Esophagus muscularis mucosa (tissue), 4 donors: ENCODE data around the gene DES.

Experiments used
- CTCF ChIP-seq, 3 experiments: fragments of 200-600 bp in 2 of 3; fragments of 450-650 bp in 1 of 3; sonication (generic) in 2 of 3; IDR thresholded peaks; one replicate each; pipeline ENCODE4 v1.5.1; 2017 to 2019; ENCODE audit warnings: antibody characterized with exemption in 3 of 3, mild to moderate bottlenecking in 2 of 3, moderate library complexity in 1 of 3
- EP300 ChIP-seq: sonication (generic); formaldehyde crosslinking; IDR thresholded peaks from one replicate; pipeline ENCODE4 v1.6.1; 2017; ENCODE audit warnings: antibody characterized with exemption
- POLR2A ChIP-seq: fragments of 450-650 bp; IDR thresholded peaks from one replicate; pipeline ENCODE4 v1.6.1; 2017; ENCODE audit warnings: antibody characterized with exemption, moderate library complexity, mild to moderate bottlenecking, low read depth

- no peak for TF ChIP-seq EP300
- no peak for TF ChIP-seq CTCF (IDR thresholded peaks at IDR 0.05)
- no peak for TF ChIP-seq POLR2A
Observed at GRCh38 chr2:219396863-219397457, 21.2 kb upstream of the DES start.
